Epithelial cell of alveolus of lung (primary cell): ENCODE data around the gene CST2. TPM values are rescaled to one million over a fixed set of nuclear protein-coding genes. Genes with fewer than 3 reads are reported as not detected.

Experiments used
- total RNA-seq: library from RNA; depleted of rRNA; stranded (reverse); fragments of >200 nt; gene quantifications from 2 replicates; pipeline ENCODE4 v1.2.1, GENCODE V29; 2015

Gene CST2, protein sequence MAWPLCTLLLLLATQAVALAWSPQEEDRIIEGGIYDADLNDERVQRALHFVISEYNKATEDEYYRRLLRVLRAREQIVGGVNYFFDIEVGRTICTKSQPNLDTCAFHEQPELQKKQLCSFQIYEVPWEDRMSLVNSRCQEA
- 0.56 TPM in 1 of 2 replicates, not detected in the other for total RNA-seq

DNA sequence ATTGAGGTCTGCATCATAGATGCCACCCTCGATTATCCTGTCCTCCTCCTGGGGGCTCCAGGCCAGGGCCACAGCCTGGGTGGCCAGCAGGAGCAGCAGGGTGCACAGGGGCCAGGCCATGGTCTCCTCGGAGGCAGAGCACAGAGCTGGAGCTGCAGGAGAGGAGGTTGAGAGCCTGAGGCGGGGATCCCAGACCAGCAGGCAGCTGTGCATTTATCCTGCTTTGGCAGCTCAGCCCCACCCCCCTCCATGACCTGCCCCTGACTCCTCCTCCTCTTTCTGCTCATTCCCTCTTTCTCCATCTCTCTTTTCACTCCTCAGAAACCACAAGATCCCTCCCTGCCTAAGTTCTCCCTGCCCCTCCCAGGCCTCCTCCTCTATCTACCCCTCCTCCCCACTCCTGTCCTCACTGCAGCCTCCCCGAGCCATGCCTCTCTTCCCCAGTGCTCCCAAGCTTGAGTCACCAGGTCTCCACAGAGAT lies at the start of gene CST2:
Gene CST2 (minus strand): TSS at position 189 of the 481 bp plus-strand sequence. CDS start 69 bp downstream, at position 120.

Other genes with a start within 250 kb of the CST2 start
- gene CST9, start 220.8 kb downstream of the CST2 start, total RNA-seq = not detected in 2 replicates
- gene CST3, start 188.8 kb downstream of the CST2 start, total RNA-seq = 801 and 827 TPM in 2 replicates
- 0.78 TPM in 1 of 2 replicates, not detected in the other for gene CST4, start 137.7 kb downstream of the CST2 start, total RNA-seq
- 5.9 and 171 TPM in 2 replicates for gene CST1, start 75.8 kb downstream of the CST2 start, total RNA-seq
- gene CST5, start 53.0 kb upstream of the CST2 start, total RNA-seq = 0.13 TPM in 1 of 2 replicates, not detected in the other
- gene GGTLC1, start 162.1 kb upstream of the CST2 start, total RNA-seq = not detected in 2 replicates